OCI-LY7 (cell line): ENCODE measurements around the gene PXDN. TPM values are rescaled to one million over a fixed set of nuclear protein-coding genes. Genes with fewer than 3 reads are reported as not detected.
A peak's percentile ranks its signal among the peaks of the same experiment; 100 is the strongest.

Experiments
- Bru-seq: library from RNA; stranded (reverse); fragments of 400-500 nt; gene quantifications from one replicate; lab custom pipeline; 2021; lab: Mats Ljungman, UMichigan
- BruChase-seq, 2 experiments: library from RNA; stranded (reverse); fragments of 400-500 nt; gene quantifications; one replicate each; lab custom pipeline; 2021; lab: Mats Ljungman, UMichigan
- BruUV-seq: library from RNA; stranded (reverse); fragments of 400-500 nt; replicated peaks from 2 replicates; lab custom pipeline; 2021; lab: Mats Ljungman, UMichigan
- CTCF ChIA-PET: fragments of 300-600 bp; sonication (Branson Sonifier 250); formaldehyde crosslinking; loops from one replicate; lab custom pipeline; 2022; ENCODE audit warnings: antibody characterized with exemption; ENCODE audit not compliant: unreplicated experiment; lab: Charles Lee
- POLR2A ChIA-PET: fragments of 300-600 bp; sonication (Branson Sonifier 250); formaldehyde crosslinking; loops from one replicate; lab custom pipeline; 2022; ENCODE audit warnings: antibody characterized with exemption; lab: Charles Lee
- DNase-seq: peaks from one replicate; pipeline ENCODE4 v3.0.0-alpha.2; 2015; ENCODE audit warnings: low spot score
- H2AFZ ChIP-seq: fragments of 200-600 bp; sonication (generic), shearing (Covaris generic); 2 replicates; pipeline ENCODE4 v1.6.1; 2014; ENCODE audit warnings: mild to moderate bottlenecking, antibody characterized with exemption, low read length, moderate library complexity
- H3K27ac ChIP-seq: fragments of 200-600 bp; sonication (generic); 2 replicates; pipeline ENCODE4 v1.5.1; 2014; ENCODE audit warnings: mixed run types, low read depth, mild to moderate bottlenecking, moderate library complexity, low read length, inconsistent platforms; ENCODE audit not compliant: poor library complexity, severe bottlenecking
- H3K36me3 ChIP-seq: fragments of 200-600 bp; sonication (generic); 2 replicates; pipeline ENCODE4 v1.6.1; 2014; ENCODE audit warnings: mild to moderate bottlenecking, antibody characterized with exemption, low read length, moderate library complexity, mixed read lengths; ENCODE audit not compliant: insufficient read depth
- H3K4me1 ChIP-seq: fragments of 200-600 bp; sonication (generic); 2 replicates; pipeline ENCODE4 v1.5.1; 2014; ENCODE audit warnings: mild to moderate bottlenecking, low read length; ENCODE audit not compliant: insufficient read depth, poor library complexity, severe bottlenecking
- H3K4me2 ChIP-seq: fragments of 200-600 bp; sonication (generic); 2 replicates; pipeline ENCODE4 v1.6.1; 2014; ENCODE audit warnings: mild to moderate bottlenecking, low read length
- H3K4me3 ChIP-seq: fragments of 200-600 bp; sonication (generic); 2 replicates; pipeline ENCODE4 v1.5.1; 2014; ENCODE audit warnings: mild to moderate bottlenecking, low read depth, low read length; ENCODE audit not compliant: poor library complexity, severe bottlenecking
- H3K79me2 ChIP-seq: fragments of 200-600 bp; sonication (generic); 2 replicates; pipeline ENCODE4 v1.6.1; 2016; ENCODE audit warnings: low read depth, mild to moderate bottlenecking, low read length, moderate library complexity, mixed read lengths; ENCODE audit not compliant: insufficient read depth
- H3K9me2 ChIP-seq: fragments of 200-600 bp; sonication (generic); 2 replicates; pipeline ENCODE4 v1.6.1; 2016; ENCODE audit warnings: mild to moderate bottlenecking, low read length, mixed read lengths; ENCODE audit not compliant: insufficient read depth
- H3K9me3 ChIP-seq: fragments of 200-600 bp; sonication (generic); 2 replicates; pipeline ENCODE4 v1.6.1; 2014; ENCODE audit warnings: mild to moderate bottlenecking, mixed run types, low read length, mixed read lengths
- H4K20me1 ChIP-seq: fragments of 200-600 bp; sonication (generic); 2 replicates; pipeline ENCODE4 v1.6.1; 2014; ENCODE audit warnings: mild to moderate bottlenecking, antibody characterized with exemption, low read length, moderate library complexity, mixed read lengths; ENCODE audit not compliant: insufficient read depth
- EZH2phosphoT487 ChIP-seq: fragments of 200-600 bp; sonication (generic); IDR thresholded peaks from 2 replicates; pipeline ENCODE4 v1.6.1; 2018; ENCODE audit warnings: low read depth, borderline replicate concordance, mild to moderate bottlenecking, mixed run types, antibody characterized with exemption, low read length, moderate library complexity, mixed read lengths
- intact Hi-C: fragments of 100-400 bp; cut with micrococcal nuclease; formaldehyde crosslinking; loops from one replicate; pipeline ENCODE4 v1.10.0; 2022; ENCODE audit not compliant: unreplicated experiment
- long read RNA-seq: library from polyadenylated mRNA; stranded (forward); transcript quantifications from one replicate; pipeline ENCODE4 v2.0.0, GENCODE V29; 2022
- total RNA-seq, 2 experiments: library from RNA; depleted of rRNA in 1 of 2; stranded (reverse); fragments of >200 nt in 1 of 2; shearing (Covaris generic) in 1 of 2; gene quantifications; 2 replicates each; pipeline ENCODE4 v1.2.3, GENCODE V29; 2014 to 2022
- TF ChIP-seq, protein P1 (sequence below): fragments of 200-600 bp; sonication (generic); conservative IDR thresholded peaks from 2 replicates; pipeline ENCODE4 v1.5.1; 2014; ENCODE audit warnings: mild to moderate bottlenecking, antibody characterized with exemption, low read length, moderate library complexity, mixed read lengths

Gene PXDN, protein sequence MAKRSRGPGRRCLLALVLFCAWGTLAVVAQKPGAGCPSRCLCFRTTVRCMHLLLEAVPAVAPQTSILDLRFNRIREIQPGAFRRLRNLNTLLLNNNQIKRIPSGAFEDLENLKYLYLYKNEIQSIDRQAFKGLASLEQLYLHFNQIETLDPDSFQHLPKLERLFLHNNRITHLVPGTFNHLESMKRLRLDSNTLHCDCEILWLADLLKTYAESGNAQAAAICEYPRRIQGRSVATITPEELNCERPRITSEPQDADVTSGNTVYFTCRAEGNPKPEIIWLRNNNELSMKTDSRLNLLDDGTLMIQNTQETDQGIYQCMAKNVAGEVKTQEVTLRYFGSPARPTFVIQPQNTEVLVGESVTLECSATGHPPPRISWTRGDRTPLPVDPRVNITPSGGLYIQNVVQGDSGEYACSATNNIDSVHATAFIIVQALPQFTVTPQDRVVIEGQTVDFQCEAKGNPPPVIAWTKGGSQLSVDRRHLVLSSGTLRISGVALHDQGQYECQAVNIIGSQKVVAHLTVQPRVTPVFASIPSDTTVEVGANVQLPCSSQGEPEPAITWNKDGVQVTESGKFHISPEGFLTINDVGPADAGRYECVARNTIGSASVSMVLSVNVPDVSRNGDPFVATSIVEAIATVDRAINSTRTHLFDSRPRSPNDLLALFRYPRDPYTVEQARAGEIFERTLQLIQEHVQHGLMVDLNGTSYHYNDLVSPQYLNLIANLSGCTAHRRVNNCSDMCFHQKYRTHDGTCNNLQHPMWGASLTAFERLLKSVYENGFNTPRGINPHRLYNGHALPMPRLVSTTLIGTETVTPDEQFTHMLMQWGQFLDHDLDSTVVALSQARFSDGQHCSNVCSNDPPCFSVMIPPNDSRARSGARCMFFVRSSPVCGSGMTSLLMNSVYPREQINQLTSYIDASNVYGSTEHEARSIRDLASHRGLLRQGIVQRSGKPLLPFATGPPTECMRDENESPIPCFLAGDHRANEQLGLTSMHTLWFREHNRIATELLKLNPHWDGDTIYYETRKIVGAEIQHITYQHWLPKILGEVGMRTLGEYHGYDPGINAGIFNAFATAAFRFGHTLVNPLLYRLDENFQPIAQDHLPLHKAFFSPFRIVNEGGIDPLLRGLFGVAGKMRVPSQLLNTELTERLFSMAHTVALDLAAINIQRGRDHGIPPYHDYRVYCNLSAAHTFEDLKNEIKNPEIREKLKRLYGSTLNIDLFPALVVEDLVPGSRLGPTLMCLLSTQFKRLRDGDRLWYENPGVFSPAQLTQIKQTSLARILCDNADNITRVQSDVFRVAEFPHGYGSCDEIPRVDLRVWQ (N-terminal part only)
- not detected in 2 replicates for total RNA-seq (2014; rRNA removed; shearing (Covaris generic))
- not detected in 2 replicates for total RNA-seq (2022)
- percentile 6 among the genes with signal in this experiment for Bru-seq, nascent RNA
- percentile 4 among the genes with signal in this experiment for BruChase-seq, experiment 1, labeled RNA remaining after a 6-hour chase
- percentile 5 among the genes with signal in this experiment for BruChase-seq, experiment 2, labeled RNA remaining after a 2-hour chase
- long read RNA-seq: 0 reads

DNA sequence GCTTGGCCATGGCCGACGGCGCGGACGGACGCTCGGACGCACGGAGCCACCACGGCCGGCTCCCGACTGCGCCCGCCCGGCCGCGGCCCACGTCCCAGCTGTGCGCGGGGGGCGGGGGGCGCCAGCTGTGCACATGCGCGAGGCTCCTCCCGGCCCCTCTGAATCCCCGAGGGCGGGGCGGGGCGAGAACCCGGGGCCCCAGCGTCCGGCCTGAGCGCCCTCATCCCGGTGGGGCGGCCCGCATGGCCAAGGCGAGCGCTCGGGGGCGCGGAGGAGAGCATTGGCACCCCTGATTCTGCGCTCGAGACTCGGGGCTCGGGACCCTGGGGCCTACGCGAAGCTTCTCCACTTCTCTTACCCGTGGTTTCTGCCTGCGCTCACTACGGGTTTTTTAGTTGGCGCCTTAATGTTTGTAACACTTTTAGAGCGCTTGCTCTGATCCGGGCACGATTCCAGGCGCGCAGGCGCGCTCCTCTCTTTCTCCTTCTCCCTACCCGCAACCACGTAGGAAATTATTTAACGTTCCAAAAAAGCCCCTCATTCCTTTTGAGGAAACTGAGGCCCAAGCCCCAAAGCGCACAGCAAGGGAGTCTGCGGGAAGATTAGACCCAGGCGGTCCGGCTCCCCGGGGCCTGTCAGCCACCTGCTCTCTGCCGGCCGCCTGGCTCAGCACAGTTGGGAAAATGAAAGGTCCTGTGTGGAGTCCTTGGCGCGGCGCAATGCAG is at the start of gene PXDN:
TSS of gene PXDN (minus strand) at position 70 of the 725 bp plus-strand sequence. CDS start at position 10, 60 bp downstream.
- no peak within 1 kb of the TSS for H3K4me2 ChIP-seq
- no peaks in the 10 kb centered on the region for H4K20me1 ChIP-seq
- no TSS peak for BruUV-seq
- H3K4me1 ChIP-seq: no peaks in the 10 kb centered on the region
- H2AFZ ChIP-seq: no peak within 1 kb of the TSS
- H3K9me3 ChIP-seq: no peaks in the 10 kb centered on the region
- no peaks in the 10 kb centered on the region for H3K9me2 ChIP-seq
- ChIA-PET POLR2A (no interaction called here), CTCF (no interaction called here)
- H3K27ac ChIP-seq: no peak within 1 kb of the TSS
- H3K4me3 ChIP-seq: no peak within 1 kb of the TSS
- DNase-seq: no peak
- intact Hi-C loops: no loop called here
- no peak for TF ChIP-seq EZH2phosphoT487
- TF ChIP-seq, protein P1, sequence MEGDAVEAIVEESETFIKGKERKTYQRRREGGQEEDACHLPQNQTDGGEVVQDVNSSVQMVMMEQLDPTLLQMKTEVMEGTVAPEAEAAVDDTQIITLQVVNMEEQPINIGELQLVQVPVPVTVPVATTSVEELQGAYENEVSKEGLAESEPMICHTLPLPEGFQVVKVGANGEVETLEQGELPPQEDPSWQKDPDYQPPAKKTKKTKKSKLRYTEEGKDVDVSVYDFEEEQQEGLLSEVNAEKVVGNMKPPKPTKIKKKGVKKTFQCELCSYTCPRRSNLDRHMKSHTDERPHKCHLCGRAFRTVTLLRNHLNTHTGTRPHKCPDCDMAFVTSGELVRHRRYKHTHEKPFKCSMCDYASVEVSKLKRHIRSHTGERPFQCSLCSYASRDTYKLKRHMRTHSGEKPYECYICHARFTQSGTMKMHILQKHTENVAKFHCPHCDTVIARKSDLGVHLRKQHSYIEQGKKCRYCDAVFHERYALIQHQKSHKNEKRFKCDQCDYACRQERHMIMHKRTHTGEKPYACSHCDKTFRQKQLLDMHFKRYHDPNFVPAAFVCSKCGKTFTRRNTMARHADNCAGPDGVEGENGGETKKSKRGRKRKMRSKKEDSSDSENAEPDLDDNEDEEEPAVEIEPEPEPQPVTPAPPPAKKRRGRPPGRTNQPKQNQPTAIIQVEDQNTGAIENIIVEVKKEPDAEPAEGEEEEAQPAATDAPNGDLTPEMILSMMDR: no peak
- no peaks in the 10 kb centered on the region for H3K36me3 ChIP-seq
- H3K79me2 ChIP-seq: no peaks in the 10 kb centered on the region

- no peak overlapping the region for H3K4me3 ChIP-seq
- H2AFZ ChIP-seq: no peak overlapping the region
- no peak overlapping the region for H3K4me2 ChIP-seq
- no peak for DNase-seq
- intact Hi-C loops: no loop called here
- H3K4me1 ChIP-seq: no peaks in the 10 kb centered on the region
- POLR2A ChIA-PET: no interaction called here
- BruUV-seq: no TSS peak
- TF ChIP-seq, protein P1: no peak
- no peak for TF ChIP-seq EZH2phosphoT487
- no peaks in the 10 kb centered on the region for H3K9me3 ChIP-seq
- CTCF ChIA-PET: no interaction called here
- H3K79me2 ChIP-seq: no peaks in the 10 kb centered on the region
- no peaks in the 10 kb centered on the region for H4K20me1 ChIP-seq
- no peaks in the 10 kb centered on the region for H3K9me2 ChIP-seq
- H3K36me3 ChIP-seq: no peaks in the 10 kb centered on the region
- H3K27ac ChIP-seq: no peak overlapping the region
Measured at GRCh38 chr2:1793868-1794445, 49.6 kb upstream of the PXDN start.
